K562 (cell line): Measurements from ENCODE around the gene PSRC1. TPM values are rescaled to one million over a fixed set of nuclear protein-coding genes. Genes with fewer than 3 reads are reported as not detected.
A peak's percentile ranks its signal among the peaks of the same experiment; 100 is the strongest.

Source experiments
- ARID3A ChIP-seq: IDR thresholded peaks from 2 replicates; pipeline ENCODE4 v1.6.1; 2012; ENCODE audit warnings: low read depth, low read length, improper control_type of control experiment, borderline replicate concordance
- CEBPB ChIP-seq: fragments of 450-650 bp; IDR thresholded peaks from 2 replicates; pipeline ENCODE4 v1.6.1; 2016; ENCODE audit warnings: missing genetic modification characterization, missing compliant biosample characterization
- ESRRB ChIP-seq: fragments of 250-450 bp; sonication (Bioruptor Pico); IDR thresholded peaks from 2 replicates; pipeline ENCODE4 v1.5.0; 2020; ENCODE audit warnings: mild to moderate bottlenecking, moderate library complexity, borderline replicate concordance
- FOXJ3 ChIP-seq: sonication (generic); formaldehyde crosslinking; IDR thresholded peaks from 2 replicates; pipeline ENCODE4 v1.4.0; 2020; ENCODE audit warnings: mild to moderate bottlenecking, missing genetic modification reagents
- GATAD2A ChIP-seq: fragments of 450-650 bp; IDR thresholded peaks from 2 replicates; pipeline ENCODE4 v1.6.1; 2017
- HNRNPL ChIP-seq: fragments of 200-400 bp; formaldehyde crosslinking; IDR thresholded peaks from 2 replicates; pipeline ENCODE4 v1.6.1; 2017; ENCODE audit warnings: low read depth, mild to moderate bottlenecking, low read length
- IFI16 ChIP-seq: fragments of 250-450 bp; sonication (Bioruptor Pico); IDR thresholded peaks from 2 replicates; pipeline ENCODE4 v2.1.2; 2022; ENCODE audit warnings: mild to moderate bottlenecking, inconsistent platforms
- MECOM ChIP-seq: fragments of 250-450 bp; sonication (Bioruptor Pico); IDR thresholded peaks from 2 replicates; pipeline ENCODE4 v1.8.0; 2022; ENCODE audit warnings: inconsistent platforms
- MYNN ChIP-seq, 2 experiments: sonication (generic); formaldehyde crosslinking in 1 of 2; IDR thresholded peaks; 2 replicates each; pipeline versions ENCODE4 v1.5.0 to v1.6.1; 2016 to 2020; ENCODE audit warnings: antibody characterized with exemption in 1 of 2, missing genetic modification reagents in 1 of 2
- NCOA1 ChIP-seq: fragments of 450-650 bp; IDR thresholded peaks from 2 replicates; pipeline ENCODE4 v1.6.1; 2016; ENCODE audit warnings: low read depth
- POLR2G ChIP-seq: fragments of 200-400 bp; formaldehyde crosslinking; IDR thresholded peaks from 2 replicates; pipeline ENCODE4 v1.6.1; 2017; ENCODE audit warnings: low read depth, mild to moderate bottlenecking, antibody characterized with exemption, low read length, moderate library complexity
- PURB ChIP-seq: sonication (generic); formaldehyde crosslinking; IDR thresholded peaks from 2 replicates; pipeline ENCODE4 v1.9.0; 2021; ENCODE audit warnings: low read depth, mild to moderate bottlenecking, missing genetic modification reagents
- RFX1 ChIP-seq: fragments of 450-650 bp; IDR thresholded peaks from 2 replicates; pipeline ENCODE4 v1.6.1; 2016; ENCODE audit warnings: mild to moderate bottlenecking, moderate library complexity
- SNRNP70 ChIP-seq: fragments of 200-400 bp; formaldehyde crosslinking; optimal IDR thresholded peaks from 2 replicates; pipeline ENCODE3; 2017; ENCODE audit warnings: low read depth, low read length
- ZMIZ1 ChIP-seq, 2 experiments: fragments of 150-350 bp in 1 of 2; IDR thresholded peaks; 2 replicates each; pipeline ENCODE4 v1.6.1; 2012 to 2016; ENCODE audit warnings: low read depth in 2 of 2, low read length in 2 of 2, mild to moderate bottlenecking in 1 of 2, moderate library complexity in 1 of 2
- ZNF212 ChIP-seq: fragments of 450-650 bp; formaldehyde crosslinking; IDR thresholded peaks from 2 replicates; pipeline ENCODE4 v1.4.0; 2020; ENCODE audit warnings: mild to moderate bottlenecking
- ZNF253 ChIP-seq: fragments of 250-450 bp; sonication (Bioruptor Pico); conservative IDR thresholded peaks from 2 replicates; pipeline ENCODE4 v1.6.1; 2021; ENCODE audit warnings: mild to moderate bottlenecking
- ZNF511 ChIP-seq: sonication (generic); formaldehyde crosslinking; IDR thresholded peaks from 2 replicates; pipeline ENCODE4 v1.8.0; 2022; ENCODE audit warnings: mild to moderate bottlenecking, missing genetic modification reagents
- ZNF518B ChIP-seq: fragments of 250-450 bp; sonication (Bioruptor Pico); IDR thresholded peaks from 2 replicates; pipeline ENCODE4 v1.5.0; 2021; ENCODE audit warnings: mild to moderate bottlenecking, moderate library complexity
- ZNF785 ChIP-seq: fragments of 250-450 bp; sonication (Bioruptor Pico); IDR thresholded peaks from 2 replicates; pipeline ENCODE4 v1.4.0; 2020; ENCODE audit warnings: mild to moderate bottlenecking
- polyA plus RNA-seq, 8 experiments: library from polyadenylated mRNA; depleted of rRNA in 4 of 8; stranded (reverse) in 5 of 8; unstranded in 3 of 8; fragments of >200 nt; fragmentation: Nextera tagmentation in 2 of 8; fragmentation: Illumina TruSeq in 1 of 8; extraction: Ambion mirVana in 2 of 8; extraction: Trizol in 1 of 8; gene quantifications; 2 replicates each; pipeline versions ENCODE4 v1.2.1 to v1.2.3, GENCODE V29; 2011 to 2014; ENCODE audit warnings: inconsistent platforms in 1 of 8, missing spikeins in 1 of 8
- total RNA-seq, 7 experiments: library from RNA; depleted of rRNA in 6 of 7; stranded (reverse); fragments of >200 nt in 6 of 7; fragmentation: Illumina TruSeq in 2 of 7; extraction: Trizol in 2 of 7; gene quantifications; 2 replicates each; pipeline versions ENCODE4 v1.2.1 to v1.2.3, GENCODE V29; 2011 to 2021; ENCODE audit warnings: low replicate concordance in 1 of 7

Gene PSRC1
- total and polyA plus RNA-seq, 9 of the 15 experiments (the other 6 are each of a cell fraction or from before 2014, with no cell fraction given): 6.5 to 65.2 (median 39.3) TPM

- TF ChIP-seq ZNF518B (CRISPR knock-in tag) (no peak), MYNN (IDR thresholded peaks at IDR 0.05) (no peak), MYNN (CRISPR knock-in tag; IDR thresholded peaks at IDR 0.05) (no peak), ZNF785 (no peak), NCOA1 (no peak), ARID3A (no peak), ZNF253 (CRISPR knock-in tag) (no peak), HNRNPL (no peak), POLR2G (peak; percentile 77), RFX1 (no peak), ZNF511 (CRISPR knock-in tag) (0 out of 2 replicates have a peak, but pooled peaks have one; percentile 56), ESRRB (CRISPR knock-in tag) (no peak), MECOM (CRISPR knock-in tag) (no peak), CEBPB (tag) (no peak), ZMIZ1 (IDR thresholded peaks at IDR 0.05; ENCODE audit: low read depth in 2 of 2, low read length in 2 of 2) (no peak), FOXJ3 (CRISPR knock-in tag) (no peak), PURB (no peak), SNRNP70 (no peak), ZNF212 (CRISPR knock-in tag) (no peak), GATAD2A (no peak), IFI16 (CRISPR knock-in tag) (no peak)
Observed at GRCh38 chr1:109248797-109249629, 33.9 kb downstream of the PSRC1 start, which contains the start of gene CELSR2 (continued).
